ENCODE data around the gene CCDC63.

The CCDC63 gene

GRCh38 chr12:110923692-110924334 lies 77.0 kb downstream of the CCDC63 start:
- Histone ChIP-seq H3K27ac (ENCODE audit: low read depth, low read length) (no peak overlapping the region), H3K4me3 (ENCODE audit: low read depth in 1 of 5, low read length in 5 of 5) (no peak overlapping the region), H3K9ac (ENCODE audit: low read length in 5 of 5) (no peak overlapping the region), H3K4me1 (ENCODE audit: control insufficient read depth in 5 of 5, insufficient read depth in 5 of 5, low read length in 5 of 5) (peaks cover 0 to 2% (median 0%) of the 10 kb centered on the region in 5 donors), H3K36me3 (ENCODE audit: control insufficient read depth in 5 of 5, insufficient read depth in 5 of 5, low read length in 5 of 5) (no peaks in the 10 kb centered on the region), H3K27me3 (ENCODE audit: control insufficient read depth in 5 of 5, insufficient read depth in 4 of 5, low read length in 5 of 5) (peaks cover 3 to 16% (median 8%) of the 10 kb centered on the region in 5 donors), H3K9me3 (ENCODE audit: control insufficient read depth in 5 of 5, low read length in 5 of 5) (no peaks in the 10 kb centered on the region)

- Histone ChIP-seq H3K9ac (ENCODE audit: low read length in 5 of 5) (no peak overlapping the region), H3K27ac (ENCODE audit: low read depth, low read length) (no peak overlapping the region), H3K4me3 (ENCODE audit: low read depth in 1 of 5, low read length in 5 of 5) (no peak overlapping the region), H3K36me3 (ENCODE audit: control insufficient read depth in 5 of 5, insufficient read depth in 5 of 5, low read length in 5 of 5) (no peaks in the 10 kb centered on the region), H3K4me1 (ENCODE audit: control insufficient read depth in 5 of 5, insufficient read depth in 5 of 5, low read length in 5 of 5) (peaks cover 0 to 2% (median 0%) of the 10 kb centered on the region in 5 donors), H3K27me3 (ENCODE audit: control insufficient read depth in 5 of 5, insufficient read depth in 4 of 5, low read length in 5 of 5) (peaks cover 6 to 17% (median 9%) of the 10 kb centered on the region in 5 donors), H3K9me3 (ENCODE audit: control insufficient read depth in 5 of 5, low read length in 5 of 5) (no peaks in the 10 kb centered on the region)
Observed at GRCh38 chr12:110927546-110927945, 80.8 kb downstream of the CCDC63 start.

- Histone ChIP-seq H3K27ac (ENCODE audit: low read depth, low read length) (no peak overlapping the region), H3K36me3 (ENCODE audit: control insufficient read depth in 5 of 5, insufficient read depth in 5 of 5, low read length in 5 of 5) (no peaks in the 10 kb centered on the region), H3K4me1 (ENCODE audit: control insufficient read depth in 5 of 5, insufficient read depth in 5 of 5, low read length in 5 of 5) (peaks cover 0 to 2% (median 0%) of the 10 kb centered on the region in 5 donors), H3K27me3 (ENCODE audit: control insufficient read depth in 5 of 5, insufficient read depth in 4 of 5, low read length in 5 of 5) (peaks cover 6 to 16% (median 10%) of the 10 kb centered on the region in 5 donors), H3K4me3 (ENCODE audit: low read depth in 1 of 5, low read length in 5 of 5) (no peak overlapping the region), H3K9me3 (ENCODE audit: control insufficient read depth in 5 of 5, low read length in 5 of 5) (no peaks in the 10 kb centered on the region), H3K9ac (ENCODE audit: low read length in 5 of 5) (no peak overlapping the region)
Observed at GRCh38 chr12:110928700-110929099, 81.9 kb downstream of the CCDC63 start.

DNA sequence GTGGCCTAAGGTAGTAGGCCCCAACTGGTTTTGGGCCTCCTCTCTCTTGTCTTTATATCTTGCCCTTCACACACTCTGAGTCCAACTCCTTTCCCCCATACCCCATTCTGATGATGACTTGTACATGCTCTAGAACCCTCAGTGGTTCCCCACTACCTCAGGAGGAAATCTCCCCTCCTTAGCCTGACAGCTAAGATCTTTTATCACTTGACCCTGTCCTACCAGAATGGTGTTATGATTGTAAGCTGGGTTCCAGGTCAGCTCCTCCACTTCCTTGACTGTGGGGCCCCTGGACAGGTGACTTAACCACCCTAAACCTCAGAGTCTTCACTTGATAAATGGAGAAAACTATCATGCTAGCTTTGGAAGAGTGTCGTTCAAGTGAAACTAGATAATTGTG lies 83.0 kb downstream of the CCDC63 start:
- Histone ChIP-seq H3K36me3 (ENCODE audit: control insufficient read depth in 5 of 5, insufficient read depth in 5 of 5, low read length in 5 of 5) (no peaks in the 10 kb centered on the region), H3K4me1 (ENCODE audit: control insufficient read depth in 5 of 5, insufficient read depth in 5 of 5, low read length in 5 of 5) (peaks cover 0 to 2% (median 0%) of the 10 kb centered on the region in 5 donors), H3K9ac (ENCODE audit: low read length in 5 of 5) (no peak overlapping the region), H3K27ac (ENCODE audit: low read depth, low read length) (no peak overlapping the region), H3K4me3 (ENCODE audit: low read depth in 1 of 5, low read length in 5 of 5) (no peak overlapping the region), H3K27me3 (ENCODE audit: control insufficient read depth in 5 of 5, insufficient read depth in 4 of 5, low read length in 5 of 5) (peaks cover 6 to 19% (median 10%) of the 10 kb centered on the region in 5 donors), H3K9me3 (ENCODE audit: control insufficient read depth in 5 of 5, low read length in 5 of 5) (no peaks in the 10 kb centered on the region)

DNA sequence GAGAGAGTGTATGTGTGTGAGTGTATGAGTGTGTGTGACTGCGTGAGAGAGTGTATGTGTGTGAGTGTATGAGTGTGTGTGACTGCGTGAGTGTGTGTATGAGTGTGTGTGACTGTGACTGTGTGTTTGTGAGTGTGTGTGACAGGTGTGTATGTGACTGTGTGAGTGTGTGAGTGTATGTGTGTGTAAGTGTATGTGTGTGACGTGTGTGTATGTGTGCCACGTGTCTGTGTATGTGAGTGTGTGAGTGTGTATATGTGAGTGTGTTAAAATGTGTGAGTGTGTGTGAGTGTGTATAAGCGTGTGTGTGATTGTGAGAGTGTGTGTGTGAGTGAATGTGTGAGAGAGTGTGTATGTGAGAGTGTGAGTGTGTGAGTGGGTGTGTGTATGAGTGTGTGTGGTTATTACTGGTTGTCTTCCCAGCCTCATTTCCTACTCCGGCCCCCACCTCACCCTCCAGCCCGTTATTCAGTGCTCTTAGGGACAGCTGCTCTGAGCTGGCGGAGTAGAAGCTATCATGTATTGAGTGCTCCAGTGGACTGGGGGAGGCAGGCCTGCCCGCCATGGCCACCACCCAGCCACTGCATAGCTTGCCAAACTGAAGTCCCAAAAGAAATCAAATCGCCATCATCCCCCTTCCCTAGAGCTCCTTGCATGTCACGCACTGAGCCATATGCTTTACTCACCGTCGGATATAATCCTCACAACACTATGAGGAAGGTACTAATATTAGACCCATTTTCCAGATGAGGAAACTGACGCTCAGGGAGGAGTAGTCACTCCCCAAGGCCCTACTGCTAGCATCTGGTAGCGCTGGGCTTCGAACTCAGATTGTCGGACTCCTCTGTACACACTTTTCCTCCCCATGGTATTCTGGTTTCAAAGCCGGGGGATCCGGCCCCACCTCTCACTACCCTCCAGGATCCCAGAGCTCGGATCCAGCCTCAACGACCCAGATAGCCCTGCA lies 83.8 kb downstream of the CCDC63 start:
- no peaks in the 10 kb centered on the region for H3K9me3 ChIP-seq (ENCODE audit: control insufficient read depth in 5 of 5, low read length in 5 of 5)
- H3K27me3 ChIP-seq (ENCODE audit: control insufficient read depth in 5 of 5, insufficient read depth in 4 of 5, low read length in 5 of 5) = peaks cover 8 to 19% (median 12%) of the 10 kb centered on the region in 5 donors
- H3K9ac ChIP-seq (ENCODE audit: low read length in 5 of 5) = no peak overlapping the region
- peaks cover 0 to 2% (median 0%) of the 10 kb centered on the region in 5 donors for H3K4me1 ChIP-seq (ENCODE audit: control insufficient read depth in 5 of 5, insufficient read depth in 5 of 5, low read length in 5 of 5)
- no peak overlapping the region for H3K27ac ChIP-seq (ENCODE audit: low read depth, low read length)
- H3K4me3 ChIP-seq (ENCODE audit: low read depth in 1 of 5, low read length in 5 of 5) = no peak overlapping the region
- H3K36me3 ChIP-seq (ENCODE audit: control insufficient read depth in 5 of 5, insufficient read depth in 5 of 5, low read length in 5 of 5) = no peaks in the 10 kb centered on the region

- Histone ChIP-seq H3K4me1 (ENCODE audit: control insufficient read depth in 5 of 5, insufficient read depth in 5 of 5, low read length in 5 of 5) (peaks cover 0 to 2% (median 0%) of the 10 kb centered on the region in 5 donors), H3K27ac (ENCODE audit: low read depth, low read length) (no peak overlapping the region), H3K4me3 (ENCODE audit: low read depth in 1 of 5, low read length in 5 of 5) (no peak overlapping the region), H3K27me3 (ENCODE audit: control insufficient read depth in 5 of 5, insufficient read depth in 4 of 5, low read length in 5 of 5) (peaks cover 9 to 19% (median 13%) of the 10 kb centered on the region in 5 donors), H3K9ac (ENCODE audit: low read length in 5 of 5) (no peak overlapping the region), H3K9me3 (ENCODE audit: control insufficient read depth in 5 of 5, low read length in 5 of 5) (no peaks in the 10 kb centered on the region), H3K36me3 (ENCODE audit: control insufficient read depth in 5 of 5, insufficient read depth in 5 of 5, low read length in 5 of 5) (no peaks in the 10 kb centered on the region)
Observed at GRCh38 chr12:110931315-110931728, 84.5 kb downstream of the CCDC63 start.

DNA sequence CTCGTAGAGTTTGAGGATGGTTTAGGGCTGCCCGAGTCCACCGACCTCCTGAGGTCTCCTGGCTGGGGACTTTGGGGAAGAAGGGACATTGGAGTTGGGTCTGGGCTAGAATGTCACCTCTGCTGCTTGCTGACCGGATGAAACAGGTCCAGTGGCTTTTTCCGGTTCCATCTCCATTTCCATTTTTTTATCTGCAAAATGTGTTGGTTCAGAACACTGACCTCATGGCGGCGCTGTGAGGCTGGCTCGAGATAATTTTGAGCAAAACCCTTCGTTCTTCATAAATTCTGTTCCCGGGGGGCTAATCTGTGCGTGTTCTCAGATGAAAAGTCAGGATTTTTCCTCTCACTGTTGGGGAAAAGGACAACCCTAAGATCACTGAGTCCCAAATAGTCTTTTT lies 85.3 kb downstream of the CCDC63 start:
- no peaks in the 10 kb centered on the region for H3K36me3 ChIP-seq (ENCODE audit: control insufficient read depth in 5 of 5, insufficient read depth in 5 of 5, low read length in 5 of 5)
- no peaks in the 10 kb centered on the region for H3K9me3 ChIP-seq (ENCODE audit: control insufficient read depth in 5 of 5, low read length in 5 of 5)
- no peak overlapping the region for H3K4me3 ChIP-seq (ENCODE audit: low read depth in 1 of 5, low read length in 5 of 5)
- peaks cover 0 to 3% (median 2%) of the 10 kb centered on the region in 5 donors for H3K4me1 ChIP-seq (ENCODE audit: control insufficient read depth in 5 of 5, insufficient read depth in 5 of 5, low read length in 5 of 5)
- H3K27me3 ChIP-seq (ENCODE audit: control insufficient read depth in 5 of 5, insufficient read depth in 4 of 5, low read length in 5 of 5) = peaks cover 11 to 21% (median 15%) of the 10 kb centered on the region in 5 donors
- no peak overlapping the region for H3K27ac ChIP-seq (ENCODE audit: low read depth, low read length)
- no peak overlapping the region for H3K9ac ChIP-seq (ENCODE audit: low read length in 5 of 5)

- Histone ChIP-seq H3K9ac (ENCODE audit: low read length in 5 of 5) (no peak overlapping the region), H3K27me3 (ENCODE audit: control insufficient read depth in 5 of 5, insufficient read depth in 4 of 5, low read length in 5 of 5) (peaks cover 11 to 21% (median 16%) of the 10 kb centered on the region in 5 donors), H3K27ac (ENCODE audit: low read depth, low read length) (no peak overlapping the region)
Observed at GRCh38 chr12:110933326-110933974, 86.7 kb downstream of the CCDC63 start.

GRCh38 chr12:110934093-110934852 lies 87.5 kb downstream of the CCDC63 start:
- no peak overlapping the region for H3K27ac ChIP-seq (ENCODE audit: low read depth, low read length)
- no peaks in the 10 kb centered on the region for H3K9me3 ChIP-seq (ENCODE audit: control insufficient read depth in 5 of 5, low read length in 5 of 5)
- H3K4me3 ChIP-seq (ENCODE audit: low read depth in 1 of 5, low read length in 5 of 5) = no peak overlapping the region
- peaks cover 11 to 21% (median 16%) of the 10 kb centered on the region in 5 donors for H3K27me3 ChIP-seq (ENCODE audit: control insufficient read depth in 5 of 5, insufficient read depth in 4 of 5, low read length in 5 of 5)
- no peaks in the 10 kb centered on the region for H3K36me3 ChIP-seq (ENCODE audit: control insufficient read depth in 5 of 5, insufficient read depth in 5 of 5, low read length in 5 of 5)
- H3K4me1 ChIP-seq (ENCODE audit: control insufficient read depth in 5 of 5, insufficient read depth in 5 of 5, low read length in 5 of 5) = peaks cover 0 to 3% (median 3%) of the 10 kb centered on the region in 5 donors
- no peak overlapping the region for H3K9ac ChIP-seq (ENCODE audit: low read length in 5 of 5)

More at GRCh38 chr12:110933326-110933974, 86.7 kb downstream of the CCDC63 start:
- no peaks in the 10 kb centered on the region for H3K36me3 ChIP-seq (ENCODE audit: control insufficient read depth in 5 of 5, insufficient read depth in 5 of 5, low read length in 5 of 5)
- no peaks in the 10 kb centered on the region for H3K9me3 ChIP-seq (ENCODE audit: control insufficient read depth in 5 of 5, low read length in 5 of 5)
- peaks cover 0 to 3% (median 3%) of the 10 kb centered on the region in 5 donors for H3K4me1 ChIP-seq (ENCODE audit: control insufficient read depth in 5 of 5, insufficient read depth in 5 of 5, low read length in 5 of 5)
- no peak overlapping the region for H3K4me3 ChIP-seq (ENCODE audit: low read depth in 1 of 5, low read length in 5 of 5)
